Fibroblast of pulmonary artery (primary cell): ENCODE results near the gene HSD17B14.

Experiments
- DNase-seq: peaks from one replicate; pipeline ENCODE4 v3.0.0-alpha.2; 2010; ENCODE audit warnings: low read depth
- H3K4me3 ChIP-seq: replicated peaks from 2 replicates; pipeline ENCODE4 v1.5.1; 2011; ENCODE audit warnings: low read depth, mild to moderate bottlenecking, control low read depth, low read length, moderate library complexity
- TF ChIP-seq, protein P1 (sequence below): IDR thresholded peaks from 2 replicates; pipeline ENCODE4 v1.5.1; 2011; ENCODE audit warnings: mild to moderate bottlenecking, control low read depth, low read length, inconsistent platforms; ENCODE audit errors: missing control alignments

Gene HSD17B14

DNA sequence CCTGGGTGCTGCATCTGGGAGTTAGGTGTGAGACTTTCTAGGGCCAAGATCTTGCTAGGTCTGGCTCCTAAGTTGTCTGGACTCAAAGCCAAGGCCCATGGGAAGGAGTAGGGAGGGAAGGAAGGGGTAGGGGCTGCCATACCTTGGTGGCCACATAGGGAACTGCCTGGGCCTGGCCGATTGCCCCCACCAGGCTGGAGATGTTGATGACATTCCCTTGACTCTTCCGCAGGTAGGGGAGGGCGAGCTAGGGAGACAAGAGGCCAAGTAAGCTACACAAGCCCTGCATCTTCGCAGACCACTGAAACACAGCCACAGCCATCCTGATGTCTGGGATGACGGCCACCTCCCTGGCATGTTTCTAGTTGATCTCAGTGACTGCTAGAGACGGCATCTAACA, 21.4 kb downstream of the HSD17B14 start:
- TF ChIP-seq, protein P1, sequence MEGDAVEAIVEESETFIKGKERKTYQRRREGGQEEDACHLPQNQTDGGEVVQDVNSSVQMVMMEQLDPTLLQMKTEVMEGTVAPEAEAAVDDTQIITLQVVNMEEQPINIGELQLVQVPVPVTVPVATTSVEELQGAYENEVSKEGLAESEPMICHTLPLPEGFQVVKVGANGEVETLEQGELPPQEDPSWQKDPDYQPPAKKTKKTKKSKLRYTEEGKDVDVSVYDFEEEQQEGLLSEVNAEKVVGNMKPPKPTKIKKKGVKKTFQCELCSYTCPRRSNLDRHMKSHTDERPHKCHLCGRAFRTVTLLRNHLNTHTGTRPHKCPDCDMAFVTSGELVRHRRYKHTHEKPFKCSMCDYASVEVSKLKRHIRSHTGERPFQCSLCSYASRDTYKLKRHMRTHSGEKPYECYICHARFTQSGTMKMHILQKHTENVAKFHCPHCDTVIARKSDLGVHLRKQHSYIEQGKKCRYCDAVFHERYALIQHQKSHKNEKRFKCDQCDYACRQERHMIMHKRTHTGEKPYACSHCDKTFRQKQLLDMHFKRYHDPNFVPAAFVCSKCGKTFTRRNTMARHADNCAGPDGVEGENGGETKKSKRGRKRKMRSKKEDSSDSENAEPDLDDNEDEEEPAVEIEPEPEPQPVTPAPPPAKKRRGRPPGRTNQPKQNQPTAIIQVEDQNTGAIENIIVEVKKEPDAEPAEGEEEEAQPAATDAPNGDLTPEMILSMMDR, result no peak
- no peak for DNase-seq
- no peak overlapping the region for H3K4me3 ChIP-seq

DNA sequence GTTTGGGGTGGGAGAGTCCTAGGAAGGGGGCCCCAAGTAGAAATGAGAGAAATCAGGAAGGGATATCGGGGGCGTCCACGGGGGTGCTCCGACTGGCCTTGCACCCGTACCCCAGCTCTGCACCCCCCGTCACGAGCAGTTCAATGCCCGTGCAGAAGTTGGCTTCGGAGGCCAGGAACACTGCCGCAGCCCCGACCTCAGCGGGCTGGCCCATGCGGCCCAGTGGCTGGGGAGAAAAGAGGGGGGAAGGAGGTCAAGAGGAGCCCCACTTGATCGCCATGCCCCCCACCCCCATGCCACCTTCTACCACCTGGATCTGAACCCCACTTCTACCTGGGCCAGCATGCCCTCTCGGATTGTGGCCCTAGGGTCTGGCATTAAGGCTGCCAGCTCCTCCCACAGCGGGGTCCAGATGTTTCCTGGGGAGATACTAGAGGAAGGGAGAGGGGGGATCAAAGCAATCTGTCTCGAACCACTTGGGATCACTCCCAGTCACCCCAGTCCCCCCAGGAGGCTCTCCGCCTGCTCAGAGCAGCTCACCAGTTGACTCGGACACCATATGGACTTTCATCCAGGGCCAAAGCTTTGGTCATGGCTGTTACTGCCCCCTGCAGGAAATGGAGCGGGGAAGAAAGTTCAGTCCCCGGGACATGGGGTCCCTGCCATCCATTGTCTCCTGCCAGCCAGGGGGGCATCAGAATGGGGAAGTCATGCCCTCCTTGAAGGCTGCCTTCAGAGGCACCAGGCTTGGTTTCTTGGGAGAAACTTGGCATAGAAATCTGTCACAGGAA, 23.0 kb downstream of the HSD17B14 start:
- H3K4me3 ChIP-seq, result no peak overlapping the region
- TF ChIP-seq, protein P1, result peak; percentile 22
- no peak for DNase-seq

DNA sequence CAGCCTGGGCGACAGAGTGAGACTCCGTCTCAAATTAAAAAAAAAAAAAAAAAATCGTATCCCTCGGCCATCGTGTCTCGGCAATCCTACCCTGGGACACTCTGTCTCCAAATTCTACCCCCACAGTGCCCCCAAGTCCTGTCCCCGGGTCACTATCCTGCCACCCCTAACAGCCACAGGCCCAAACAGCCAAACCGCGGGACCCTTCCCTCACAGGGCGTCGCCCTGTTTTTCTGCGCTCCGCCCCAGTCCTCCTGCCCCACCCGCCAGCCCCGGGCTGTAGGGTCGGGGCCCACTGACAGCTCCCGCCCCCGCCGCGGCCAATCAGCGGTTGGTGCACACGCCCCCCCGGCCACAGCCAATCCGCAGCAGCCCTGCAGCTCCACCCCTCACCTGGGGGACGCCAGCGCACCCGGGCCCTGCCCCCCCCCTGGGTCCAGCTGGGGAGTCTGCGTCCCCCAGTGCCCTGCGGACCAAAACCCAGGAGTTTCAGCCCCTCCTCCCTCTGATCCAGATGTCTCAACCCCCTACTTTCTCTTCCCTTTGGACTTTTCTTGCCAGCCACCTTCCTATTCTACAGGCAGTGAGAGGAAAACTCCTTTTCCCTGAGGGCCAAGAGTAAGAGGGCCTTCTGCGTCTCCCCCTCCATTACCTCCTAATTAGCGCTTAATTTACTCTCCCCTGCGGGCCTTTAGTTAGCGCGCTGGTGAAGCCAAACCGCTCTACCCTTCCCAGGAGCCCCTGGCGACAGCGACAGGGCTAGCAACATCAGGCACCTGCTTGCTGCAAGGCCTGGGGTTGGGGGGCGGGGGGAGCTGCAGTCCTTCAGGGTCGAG, 24.0 kb downstream of the HSD17B14 start:
- H3K4me3 ChIP-seq, result peak overlapping the region; percentile 71
- DNase-seq, result peak; percentile 58
- TF ChIP-seq, protein P1, result no peak

DNA sequence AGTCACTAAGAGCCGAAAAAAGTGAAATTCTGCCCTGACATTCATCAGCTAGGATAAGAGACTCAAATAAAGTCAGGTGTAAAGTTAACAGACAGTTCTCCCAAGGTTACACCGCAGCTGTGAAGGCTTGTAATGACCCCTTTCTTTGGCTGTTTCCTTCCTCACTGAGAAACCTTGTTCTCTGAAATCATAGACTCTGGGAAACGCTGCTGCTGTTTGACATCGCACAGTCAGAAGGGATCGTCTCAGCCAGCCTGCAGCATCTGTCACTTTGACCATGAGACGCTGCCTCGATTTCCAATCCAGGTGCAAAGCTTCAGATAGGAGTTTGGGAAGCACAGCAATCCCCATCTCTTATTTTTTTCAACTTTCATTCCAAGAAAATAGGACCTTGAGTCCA, 26.1 kb downstream of the HSD17B14 start:
- TF ChIP-seq, protein P1, result no peak
- H3K4me3 ChIP-seq, result peak overlapping the region; percentile 71
- DNase-seq, result no peak

DNA sequence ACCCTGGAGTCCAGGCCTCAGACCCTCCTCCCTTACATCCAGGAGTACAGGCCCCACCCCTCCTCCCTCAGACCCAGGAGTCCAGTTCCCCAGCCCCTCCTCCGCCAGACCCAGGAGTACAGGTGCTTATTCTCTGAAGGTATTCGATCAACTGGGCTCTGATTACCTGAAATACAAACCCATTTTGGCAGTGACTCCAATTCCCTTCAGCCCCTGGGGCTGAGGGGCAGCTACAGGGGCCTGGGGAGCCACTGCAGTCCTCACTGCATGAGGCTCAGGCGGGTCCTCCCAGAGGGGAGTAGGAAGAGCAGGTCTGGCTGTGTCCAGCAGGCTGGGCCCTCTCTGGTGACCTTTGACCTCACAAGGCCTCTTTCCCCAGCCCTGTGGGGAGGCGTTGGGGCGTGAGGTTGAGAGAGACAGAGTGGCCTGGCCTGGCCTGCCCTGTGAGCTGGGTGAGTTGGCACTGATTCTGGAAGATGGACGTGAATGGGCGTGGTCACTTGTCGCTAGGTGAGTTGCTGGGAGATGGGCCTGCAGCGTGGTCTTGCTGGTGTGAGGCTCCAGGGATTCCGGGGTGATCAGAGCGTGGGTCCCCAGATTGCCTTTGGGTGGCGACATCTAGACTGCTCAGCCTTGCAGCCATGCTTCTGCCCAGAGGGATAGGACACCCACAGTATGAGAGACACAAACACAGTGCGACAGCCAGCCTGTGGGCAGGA, 28.5 kb downstream of the HSD17B14 start:
- TF ChIP-seq, protein P1, result no peak
- DNase-seq, result no peak
- H3K4me3 ChIP-seq, result no peak overlapping the region

DNA sequence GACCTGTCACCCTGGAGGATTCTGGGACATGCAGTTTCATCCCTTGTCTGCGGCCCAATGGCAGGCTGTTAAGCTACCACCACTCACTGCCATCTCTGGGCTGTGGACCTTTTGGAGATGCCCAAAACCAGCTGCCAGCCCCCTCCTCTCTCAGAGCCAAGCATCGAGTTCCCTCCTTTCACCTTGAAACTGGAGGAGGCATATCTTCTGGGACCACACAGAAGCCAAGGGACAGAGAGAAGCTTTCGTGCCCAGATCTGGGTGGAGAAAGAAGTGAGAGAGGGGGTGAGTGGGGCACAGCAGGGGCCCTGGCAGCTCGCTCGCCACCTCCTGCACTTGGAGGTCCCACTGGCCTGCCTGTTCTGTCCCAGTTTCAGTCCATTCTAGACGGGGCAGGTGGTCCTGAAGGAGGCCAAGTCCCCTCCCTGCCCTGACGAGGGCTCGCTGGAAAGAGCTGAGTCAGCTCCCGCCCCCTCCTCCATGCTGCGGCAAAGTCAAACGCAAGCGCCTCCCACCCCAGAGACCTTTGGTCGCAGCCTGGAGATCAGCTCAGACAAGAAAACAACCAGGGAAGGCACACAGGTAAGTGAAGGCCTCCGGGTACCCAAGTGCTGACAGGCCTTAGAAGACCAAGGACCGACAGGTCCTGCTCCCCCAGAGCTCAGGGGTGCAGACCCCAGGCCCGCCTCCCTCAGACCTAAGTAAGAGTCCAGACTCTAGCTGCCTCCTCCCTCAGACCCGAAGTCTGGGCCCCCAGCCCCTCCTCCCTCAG, 29.3 kb downstream of the HSD17B14 start:
- TF ChIP-seq, protein P1, result no peak
- peak; percentile 63 for DNase-seq
- H3K4me3 ChIP-seq, result no peak overlapping the region
